Vagina (tissue), 2 donors: Measurements from ENCODE around the gene CEP63. TPM values are rescaled to one million over a fixed set of nuclear protein-coding genes. Genes with fewer than 3 reads are reported as not detected.
A peak's percentile ranks its signal among the peaks of the same experiment; 100 is the strongest.

Source experiments
- DNase-seq, 2 donors: peaks; one replicate each; pipeline ENCODE4 v3.0.0-alpha.2; 2017; ENCODE audit errors: extremely low spot score in 2 of 2
- H3K27ac ChIP-seq: fragments of 200-600 bp; sonication (generic); one replicate; pipeline ENCODE4 v1.5.1; 2019
- H3K27me3 ChIP-seq: fragments of 200-600 bp; sonication (generic); one replicate; pipeline ENCODE4 v1.5.1; 2019
- H3K36me3 ChIP-seq, 2 donors: fragments of 200-600 bp; sonication (generic); one replicate each; pipeline ENCODE4 v1.5.1; 2017 to 2019
- H3K4me1 ChIP-seq: fragments of 200-600 bp; sonication (generic); one replicate; pipeline ENCODE4 v1.5.1; 2019
- H3K4me3 ChIP-seq, 2 donors: fragments of 200-600 bp; sonication (generic); 1 replicate in 1 of 2; 2 replicates in 1 of 2; pipeline ENCODE4 v1.5.1; 2016 to 2019
- H3K9me3 ChIP-seq: fragments of 200-600 bp; sonication (generic); one replicate; pipeline ENCODE4 v1.5.1; 2019
- CTCF ChIP-seq, 3 experiments: fragments of 450-650 bp in 2 of 3; fragments of 200-600 bp in 1 of 3; sonication (generic) in 1 of 3; IDR thresholded peaks; one replicate each; pipeline ENCODE4 v1.5.1; 2017 to 2019; ENCODE audit warnings: antibody characterized with exemption in 3 of 3, mild to moderate bottlenecking in 2 of 3, moderate library complexity in 2 of 3
- POLR2A ChIP-seq, 2 donors: fragments of 450-650 bp; IDR thresholded peaks; one replicate each; pipeline ENCODE4 v1.6.1; 2017; ENCODE audit warnings: antibody characterized with exemption in 2 of 2, mild to moderate bottlenecking in 2 of 2, moderate library complexity in 2 of 2
- POLR2AphosphoS5 ChIP-seq, 2 donors: sonication (generic); formaldehyde crosslinking; IDR thresholded peaks; one replicate each; pipeline ENCODE4 v1.9.0; 2017; ENCODE audit warnings: antibody characterized with exemption in 2 of 2, mild to moderate bottlenecking in 2 of 2, low read depth in 1 of 2; ENCODE audit not compliant: insufficient read depth in 1 of 2
- intact Hi-C: fragments of 100-400 bp; cut with DNase I; formaldehyde crosslinking; loops from one replicate; pipeline ENCODE4 v1.15.1; 2023
- total RNA-seq: library from RNA; depleted of rRNA; stranded (reverse); fragments of >200 nt; gene quantifications from one replicate; pipeline ENCODE4 v1.2.3, GENCODE V29; 2016

CEP63 gene
- total RNA-seq, 1 donor from 2014 or later: 12.5 TPM

GRCh38 chr3:134615743-134616142 is 129.9 kb downstream of the CEP63 start:
- Histone ChIP-seq H3K9me3 (no peaks in the 10 kb centered on the region), H3K27ac (no peak overlapping the region), H3K4me3 (no peak overlapping the region), H3K36me3 (no peaks in the 10 kb centered on the region), H3K27me3 (no peaks in the 10 kb centered on the region), H3K4me1 (no peaks in the 10 kb centered on the region)
- TF ChIP-seq POLR2A (IDR thresholded peaks at IDR 0.05) (no peak), CTCF (IDR thresholded peaks at IDR 0.05) (no peak), POLR2AphosphoS5 (IDR thresholded peaks at IDR 0.05; ENCODE audit: insufficient read depth in 1 of 2, low read depth in 1 of 2) (no peak)
- peak; percentile 55 to 62 for DNase-seq
- intact Hi-C loops: no loop called here

DNA sequence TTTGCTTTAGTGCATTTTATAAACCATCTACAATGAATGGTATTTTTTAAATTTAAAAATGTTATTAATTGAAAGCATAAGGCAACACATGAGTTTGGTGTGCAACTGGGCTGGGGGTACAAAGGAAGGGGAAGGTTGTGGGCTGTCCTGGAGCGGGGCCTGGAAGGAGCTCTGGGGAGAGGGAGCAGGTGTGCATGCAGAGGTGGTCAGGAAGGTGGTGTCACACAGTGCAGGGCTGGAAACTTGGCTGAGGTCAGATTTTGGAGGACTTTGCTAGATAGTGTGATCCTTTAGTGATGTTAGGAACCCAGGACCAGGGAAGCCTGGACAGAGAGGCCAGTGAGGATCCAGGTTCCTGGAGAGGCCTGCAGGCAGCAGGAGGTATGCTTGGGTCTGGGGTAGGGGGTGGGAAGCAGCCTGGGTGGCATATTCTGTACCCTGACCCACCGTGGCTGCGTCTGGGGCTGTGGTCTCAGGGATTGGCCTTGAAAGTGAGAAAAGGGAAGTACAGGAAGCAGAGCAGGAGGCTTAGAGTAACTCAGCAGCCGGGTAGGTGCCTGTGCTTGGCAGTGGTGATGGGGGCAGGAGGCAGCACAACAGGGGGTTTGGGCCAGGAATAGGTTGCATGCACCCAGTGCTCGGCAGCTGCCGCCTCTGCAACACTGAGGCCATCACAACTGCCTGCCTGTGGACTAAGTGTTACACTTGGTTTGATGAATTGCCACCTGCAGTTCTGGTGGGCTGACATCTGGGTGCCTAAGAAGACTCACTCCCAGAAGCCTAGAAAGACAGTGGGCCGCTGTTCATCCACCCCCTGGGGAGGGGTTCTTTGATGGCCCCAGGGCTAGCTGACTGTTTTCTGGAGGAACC is 132.0 kb downstream of the CEP63 start:
- TF ChIP-seq POLR2AphosphoS5 (IDR thresholded peaks at IDR 0.05; ENCODE audit: insufficient read depth in 1 of 2, low read depth in 1 of 2): no peak
- TF ChIP-seq CTCF (IDR thresholded peaks at IDR 0.05): no peak
- TF ChIP-seq POLR2A (IDR thresholded peaks at IDR 0.05): no peak
- no peaks in the 10 kb centered on the region for H3K4me1 ChIP-seq
- H3K9me3 ChIP-seq: no peaks in the 10 kb centered on the region
- intact Hi-C loops: no loop called here
- DNase-seq: peak; percentile 72 to 81
- H3K36me3 ChIP-seq: no peaks in the 10 kb centered on the region
- H3K27ac ChIP-seq: no peak overlapping the region
- no peaks in the 10 kb centered on the region for H3K27me3 ChIP-seq
- H3K4me3 ChIP-seq: no peak overlapping the region

- no peak overlapping the region for H3K27ac ChIP-seq
- no peaks in the 10 kb centered on the region for H3K36me3 ChIP-seq
- intact Hi-C loops: no loop called here
- H3K27me3 ChIP-seq: no peaks in the 10 kb centered on the region
- H3K4me3 ChIP-seq: no peak overlapping the region
- no peak for TF ChIP-seq POLR2AphosphoS5 (IDR thresholded peaks at IDR 0.05; ENCODE audit: insufficient read depth in 1 of 2, low read depth in 1 of 2)
- TF ChIP-seq POLR2A (IDR thresholded peaks at IDR 0.05): no peak
- TF ChIP-seq CTCF (IDR thresholded peaks at IDR 0.05): no peak
- no peaks in the 10 kb centered on the region for H3K4me1 ChIP-seq
- peak in 1 of 2 donors; percentile 64 for DNase-seq
- no peaks in the 10 kb centered on the region for H3K9me3 ChIP-seq
These were observed 132.8 kb downstream of the CEP63 start for GRCh38 chr3:134618478-134619300.

- H3K27me3 ChIP-seq: no peaks in the 10 kb centered on the region
- H3K4me1 ChIP-seq: no peaks in the 10 kb centered on the region
- H3K36me3 ChIP-seq: no peaks in the 10 kb centered on the region
- no peak overlapping the region for H3K27ac ChIP-seq
- peak in 1 of 2 donors; percentile 52 for DNase-seq
- no peaks in the 10 kb centered on the region for H3K9me3 ChIP-seq
- intact Hi-C loops: no loop called here
- H3K4me3 ChIP-seq: no peak overlapping the region
- no peak for TF ChIP-seq POLR2AphosphoS5 (IDR thresholded peaks at IDR 0.05; ENCODE audit: insufficient read depth in 1 of 2, low read depth in 1 of 2)
- no peak for TF ChIP-seq CTCF (IDR thresholded peaks at IDR 0.05)
- no peak for TF ChIP-seq POLR2A (IDR thresholded peaks at IDR 0.05)
These were observed 133.4 kb downstream of the CEP63 start for GRCh38 chr3:134619301-134619615.
